Activated T-helper 1 cell treated with Interleukin-2 at 50 U/mL for 16 hours (primary cell): ENCODE data around the gene PIGZ.

ENCODE experiments used
- DNase-seq: peaks from one replicate; pipeline ENCODE4 v3.0.0-alpha.2; 2020; ENCODE audit warnings: low read depth

PIGZ gene

DNA sequence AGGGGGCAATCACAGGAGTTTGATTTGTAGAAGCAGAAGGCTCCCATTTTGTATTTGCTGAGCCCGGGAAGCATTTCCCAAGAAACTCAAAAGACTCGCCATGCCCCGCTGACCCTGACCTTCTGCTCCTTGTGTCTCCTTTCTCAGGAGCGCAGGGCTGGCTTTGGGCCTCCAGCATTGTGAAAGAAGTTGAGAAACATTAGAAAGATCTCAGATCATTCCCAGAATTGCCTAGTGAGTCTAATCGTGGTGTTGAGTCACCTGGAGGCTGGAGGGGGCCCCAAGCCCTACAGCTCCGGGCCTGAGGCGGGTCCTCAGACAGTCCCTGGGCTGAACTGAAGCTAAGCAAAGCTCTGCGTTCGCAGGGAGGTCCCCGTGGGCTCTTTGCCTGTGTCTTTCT, 10.9 kb upstream of the PIGZ start:
- DNase-seq, result no peak

DNA sequence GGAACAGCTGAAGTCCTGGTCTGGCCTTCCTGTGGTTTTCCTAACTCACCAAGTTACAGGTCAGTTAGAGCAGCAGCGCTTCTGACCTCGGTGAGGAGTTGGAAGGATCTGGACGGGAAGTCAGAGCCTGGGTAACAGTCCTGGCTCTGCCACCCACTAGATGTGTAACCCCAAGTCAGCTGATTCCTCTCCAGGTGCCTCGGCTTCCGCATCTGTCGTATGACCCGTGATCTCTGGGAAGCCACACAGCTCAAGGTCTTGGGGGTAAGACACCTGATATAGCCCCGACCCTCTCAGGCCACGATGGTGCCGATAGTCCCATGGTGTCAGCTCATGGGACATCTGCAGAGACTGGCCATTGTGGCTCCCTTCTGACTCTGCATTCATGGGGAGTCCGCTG, 8.3 kb upstream of the PIGZ start:
- DNase-seq, result no peak

DNA sequence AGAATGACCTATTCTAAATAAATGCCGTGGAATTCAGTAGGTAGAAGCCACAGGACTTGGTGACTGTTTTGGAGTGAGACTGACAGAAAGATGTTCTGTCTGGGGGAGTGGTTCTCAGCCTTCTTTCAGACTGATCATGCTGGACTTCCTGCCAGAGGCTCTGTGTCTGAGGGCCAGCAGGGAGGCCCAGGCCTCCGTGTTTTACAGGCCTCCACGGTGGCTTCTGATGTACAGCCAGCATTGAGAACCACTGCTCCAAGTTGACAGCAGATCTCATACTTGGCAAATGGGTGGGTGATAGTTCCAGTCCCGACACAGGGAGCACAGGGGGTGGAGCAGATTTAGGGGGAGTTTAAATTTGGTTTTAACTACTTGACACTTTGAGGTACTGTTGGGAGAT, 6.7 kb upstream of the PIGZ start:
- no peak for DNase-seq

DNA sequence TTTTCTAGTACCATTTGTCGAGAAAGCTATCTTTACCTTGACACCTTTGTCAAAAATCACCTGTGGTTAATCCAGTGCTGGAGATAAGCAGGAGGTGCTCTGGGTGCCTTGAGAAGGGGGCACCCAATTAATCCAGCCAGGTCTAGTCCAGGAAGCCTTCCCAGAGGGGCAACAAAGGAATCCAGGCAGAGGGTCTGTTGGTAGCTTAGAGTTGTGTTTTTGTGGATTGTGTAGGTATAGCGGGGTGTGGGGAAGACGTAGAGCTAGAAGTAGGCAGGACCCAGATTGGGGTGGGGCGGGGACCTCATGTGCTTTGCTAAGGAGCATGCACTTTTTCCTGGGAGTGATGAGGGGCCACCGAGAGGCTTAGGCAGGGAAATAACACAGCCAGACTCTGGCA, 6.0 kb upstream of the PIGZ start:
- DNase-seq, result no peak

DNA sequence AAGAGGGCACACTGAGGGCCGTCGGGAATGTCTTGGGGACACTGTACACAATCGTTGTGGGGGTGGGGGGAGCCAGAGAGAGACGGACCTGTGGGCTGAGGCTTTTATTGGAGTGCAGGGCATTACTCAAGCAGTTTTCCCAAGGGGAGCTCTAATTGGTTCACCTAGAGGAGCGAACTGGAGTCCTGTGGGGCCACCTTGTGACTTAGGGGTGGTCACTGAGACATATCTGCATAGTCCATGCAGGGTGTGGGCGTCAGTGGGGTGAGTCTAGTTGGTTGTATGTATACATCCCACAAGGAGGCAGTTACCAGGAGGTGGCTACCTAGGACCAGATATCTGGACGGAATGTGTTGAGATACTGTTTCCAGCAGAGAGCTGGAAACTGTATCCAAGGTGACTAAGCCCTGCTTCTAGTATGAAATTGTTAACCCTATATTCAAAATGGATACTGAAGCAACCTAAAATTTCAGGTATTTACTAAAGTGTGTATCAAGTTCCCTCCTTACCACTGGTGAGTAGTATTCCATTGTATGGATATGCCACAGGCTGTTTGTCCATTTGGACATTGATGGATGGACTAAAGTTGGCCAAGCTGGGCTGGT, 2.6 kb upstream of the PIGZ start:
- no peak for DNase-seq

DNA sequence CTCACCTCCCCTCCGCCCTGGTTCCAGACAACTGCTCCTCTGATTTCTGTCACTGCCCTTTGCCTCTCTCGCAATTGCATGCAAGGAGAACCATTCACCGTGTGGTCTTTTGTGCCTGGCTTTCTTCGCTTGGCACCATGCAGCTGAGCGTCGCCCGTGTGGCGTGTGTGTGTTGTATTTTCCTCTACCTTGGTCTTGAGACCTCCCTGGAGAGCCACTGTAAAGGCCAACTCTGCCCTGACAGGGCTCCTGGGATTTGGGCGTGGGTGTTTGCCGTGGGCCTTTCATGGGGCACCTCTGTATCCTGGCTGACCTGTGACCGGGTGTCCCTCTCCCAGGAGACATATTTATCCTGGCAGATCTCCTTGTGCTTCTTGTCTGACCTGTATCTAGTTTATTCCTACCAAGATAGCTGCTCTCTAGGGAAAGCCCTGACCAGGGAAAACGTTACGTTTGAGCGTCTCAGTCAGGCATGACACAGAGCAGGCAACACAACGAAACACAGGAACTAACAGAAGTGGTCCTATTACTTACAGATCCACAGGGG, 2.0 kb upstream of the PIGZ start:
- DNase-seq, result no peak

DNA sequence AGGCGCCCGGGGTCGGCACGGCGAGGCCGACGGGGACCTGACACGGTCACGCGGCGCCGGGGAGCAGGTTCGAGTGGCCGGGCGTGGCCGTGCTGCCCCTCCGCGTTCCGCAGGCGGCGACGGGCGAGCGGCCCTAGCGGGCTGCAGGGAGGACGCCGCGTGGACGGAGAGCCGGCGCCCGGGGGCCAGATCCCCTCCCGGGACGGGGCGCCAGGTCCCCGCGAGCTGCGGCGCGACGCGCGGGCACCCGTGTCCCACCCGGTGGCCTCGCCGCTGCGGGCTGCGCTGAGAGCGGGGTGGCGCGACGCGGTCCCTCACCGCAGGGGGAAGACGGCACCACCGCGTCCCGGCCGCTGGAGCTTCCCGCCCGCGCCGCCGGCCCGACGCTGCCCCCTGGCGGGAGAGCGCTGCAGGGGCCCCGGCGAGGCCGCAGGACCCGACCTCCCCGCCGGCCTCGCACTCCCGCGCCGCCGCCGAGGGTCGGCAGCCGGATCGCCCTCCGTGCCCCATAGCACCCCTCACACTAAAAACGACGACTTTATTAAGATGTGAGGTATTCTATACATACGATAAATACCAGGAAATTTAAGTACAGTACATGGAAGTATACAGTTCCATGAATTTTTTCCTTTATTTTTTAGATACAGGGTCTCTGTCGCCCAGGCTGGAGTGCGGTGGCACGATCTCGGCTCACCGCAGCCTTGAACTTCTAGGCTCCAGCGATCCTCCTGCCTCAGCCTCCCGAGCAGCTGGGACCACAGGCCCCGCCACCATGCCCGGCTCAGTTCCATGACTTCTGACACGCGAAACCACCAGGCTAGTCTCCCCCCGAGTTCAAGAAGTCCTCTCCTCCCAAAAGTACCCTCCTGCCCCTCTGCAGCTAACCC, 1.3 kb upstream of the PIGZ start:
- DNase-seq, result peak; percentile 51

DNA sequence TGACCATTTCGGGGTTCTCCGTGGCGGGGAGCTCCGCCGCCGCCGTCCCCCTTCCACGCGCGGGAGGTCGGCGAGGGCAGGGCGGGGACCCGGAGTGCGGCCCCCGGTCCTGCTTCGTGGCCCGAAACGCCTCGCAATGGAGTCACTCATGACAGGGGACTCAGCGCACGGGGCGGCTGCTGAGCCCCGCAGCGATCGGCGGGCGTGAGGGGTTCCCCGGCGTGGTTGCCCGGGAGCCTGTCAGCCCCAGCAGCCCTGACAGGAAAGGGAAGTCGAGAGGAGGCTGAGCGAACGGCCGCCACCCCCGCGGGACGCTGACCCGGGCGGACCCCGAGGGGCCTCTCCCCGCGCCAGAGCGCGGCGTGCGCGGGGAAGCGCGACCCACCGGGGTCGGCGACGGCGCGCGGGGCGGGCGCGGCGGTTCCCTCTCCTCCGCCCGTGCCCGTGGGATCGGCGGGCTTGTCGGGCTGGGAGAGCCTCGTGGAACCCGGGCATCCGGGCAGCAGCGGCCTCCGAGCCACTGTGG, 564 bp upstream of the PIGZ start:
- no peak for DNase-seq

DNA sequence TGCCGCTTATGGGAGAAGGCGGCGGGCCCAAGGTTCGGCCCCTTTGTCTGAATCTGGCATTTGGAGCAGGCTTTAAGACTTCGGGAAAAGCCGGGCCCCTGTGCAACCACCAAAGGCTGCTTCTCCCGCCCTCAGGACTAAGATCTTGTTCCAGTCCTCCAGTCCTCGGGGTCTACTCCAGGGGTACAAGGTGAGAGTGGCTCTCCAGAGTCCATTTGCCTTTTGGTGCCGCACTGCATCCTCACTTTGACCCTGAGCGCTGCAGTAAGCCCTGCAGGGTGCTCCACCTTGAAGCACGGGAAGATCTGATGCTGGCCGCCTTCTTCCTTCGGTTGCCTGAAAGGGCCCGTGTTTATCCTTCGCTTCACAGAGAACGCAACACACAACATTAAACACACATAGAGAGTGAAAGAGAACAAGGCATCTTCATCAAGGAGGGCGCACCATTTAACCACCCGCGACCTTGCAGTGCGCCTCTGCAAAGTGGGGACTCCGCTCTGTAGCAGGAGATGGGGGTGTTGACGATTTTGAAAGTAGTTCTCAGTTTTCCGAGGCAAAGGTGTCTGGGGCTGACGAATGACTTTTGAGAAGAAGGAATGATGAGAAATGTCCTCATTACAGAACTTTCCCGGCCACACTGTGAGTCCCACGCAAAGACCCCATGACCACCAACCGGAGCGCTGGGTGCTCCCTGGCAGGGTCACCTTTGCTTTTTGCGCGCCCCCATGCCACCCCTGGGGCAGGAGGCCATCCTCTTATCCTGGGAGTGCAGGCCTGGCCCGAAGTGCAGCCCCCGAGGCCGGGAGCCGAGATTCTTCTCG, 1.0 kb downstream of the PIGZ start:
- DNase-seq, result no peak

DNA sequence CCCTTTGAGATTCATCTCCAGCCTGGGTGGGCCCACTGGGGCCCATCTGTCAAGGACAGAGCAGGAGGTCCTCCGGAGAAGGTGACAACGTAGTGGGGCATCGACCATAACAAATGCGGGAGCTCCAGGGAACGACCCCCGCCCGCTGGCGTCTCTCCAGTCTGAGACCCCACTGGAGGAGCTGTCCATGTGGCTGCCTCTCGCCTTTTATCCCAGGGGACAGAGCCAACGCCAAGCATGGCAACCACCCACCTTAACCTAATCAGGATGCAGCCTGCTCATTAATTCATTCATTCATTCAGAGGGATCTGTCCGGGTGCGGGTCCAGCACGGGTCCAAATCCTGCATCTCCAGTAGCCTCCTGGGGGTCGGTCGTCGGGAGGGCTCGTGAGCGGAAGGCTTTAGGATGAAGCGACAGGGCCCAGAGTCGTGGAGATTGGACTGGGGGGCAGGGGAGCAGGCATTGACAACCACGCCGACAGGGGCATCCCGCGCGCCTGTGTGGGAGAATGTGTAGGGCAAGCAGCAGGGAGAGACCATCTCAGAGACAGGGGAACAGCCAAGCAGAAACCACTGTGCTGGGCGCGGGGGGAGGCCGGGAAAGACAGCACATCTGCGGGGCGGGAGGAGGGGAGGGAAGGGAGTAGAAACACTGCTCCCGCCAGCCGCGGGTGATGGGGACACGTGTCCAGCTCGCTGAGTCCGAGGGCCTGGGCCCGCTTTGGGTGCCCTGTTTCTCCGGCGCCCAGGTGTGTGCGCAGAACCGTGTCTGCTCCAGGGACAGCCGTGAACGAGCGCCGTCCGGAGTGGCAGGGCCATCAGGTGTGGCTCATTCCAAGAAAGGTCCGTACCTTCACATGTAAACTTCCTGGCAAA, 1.9 kb downstream of the PIGZ start:
- no peak for DNase-seq

DNA sequence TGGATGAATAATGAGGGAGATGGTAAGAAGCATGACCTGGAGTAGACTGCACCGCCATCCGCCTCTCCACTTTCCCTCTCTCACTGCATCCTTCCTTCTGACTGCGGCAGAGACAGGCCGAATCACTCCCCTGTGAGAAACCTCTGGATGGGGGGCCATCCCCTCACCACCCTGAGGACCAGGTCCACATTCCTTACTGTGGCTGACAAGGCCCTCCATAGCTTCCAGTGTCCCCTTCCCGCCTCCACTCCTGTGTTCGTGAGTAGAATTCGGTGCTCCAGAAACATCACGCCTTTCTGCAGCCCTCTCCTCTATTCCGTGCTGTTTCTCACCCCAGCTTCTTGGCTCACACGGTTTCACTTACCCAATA, 2.8 kb downstream of the PIGZ start:
- DNase-seq, result no peak

DNA sequence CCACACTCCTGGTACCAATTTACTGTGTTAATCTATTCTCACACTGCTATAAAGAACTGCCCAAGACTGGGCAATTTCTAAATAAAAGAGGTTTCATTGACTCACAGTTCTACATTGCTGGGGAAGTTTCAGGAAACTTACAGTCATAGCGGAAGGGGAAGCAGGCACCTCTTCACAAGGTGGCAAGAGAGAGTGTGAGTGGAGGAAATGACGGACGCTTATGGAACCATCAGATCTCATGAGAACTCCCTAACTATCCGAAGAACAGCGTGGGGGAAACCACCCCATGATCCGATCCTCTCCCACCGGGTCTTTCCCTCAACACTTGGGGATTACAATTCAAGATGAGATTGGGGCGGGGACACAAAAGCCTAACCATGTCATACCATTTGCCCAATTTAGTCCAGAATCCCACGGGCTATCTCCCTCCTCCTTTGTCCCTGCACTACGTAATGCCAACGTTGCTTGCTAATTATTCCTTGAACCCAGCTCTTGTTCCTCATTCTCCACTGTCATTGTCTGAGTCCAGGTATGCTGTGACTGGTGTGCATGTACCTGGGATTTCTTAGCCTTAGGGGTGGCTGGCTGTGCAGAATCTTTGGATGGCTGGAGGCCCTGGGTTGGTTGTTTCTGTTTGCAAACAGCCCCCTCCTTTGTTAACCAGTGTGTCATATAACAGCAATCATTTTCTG, 3.4 kb downstream of the PIGZ start:
- DNase-seq, result no peak

DNA sequence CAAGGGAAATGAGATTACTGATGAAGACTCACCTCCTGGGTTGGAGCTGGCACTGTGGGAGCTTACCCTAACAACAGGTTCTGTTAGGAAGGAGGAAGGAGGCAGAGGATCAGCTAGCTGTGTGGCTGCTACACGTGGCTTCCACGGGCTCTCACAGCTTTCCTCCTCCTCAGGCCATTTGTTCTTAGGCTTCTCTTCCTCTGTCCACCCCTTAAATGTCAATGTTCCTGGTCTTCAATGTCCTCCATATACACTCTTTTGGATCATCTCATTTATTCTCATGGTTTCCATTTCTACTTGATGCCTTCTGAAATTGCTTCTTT, 5.0 kb downstream of the PIGZ start:
- no peak for DNase-seq

DNA sequence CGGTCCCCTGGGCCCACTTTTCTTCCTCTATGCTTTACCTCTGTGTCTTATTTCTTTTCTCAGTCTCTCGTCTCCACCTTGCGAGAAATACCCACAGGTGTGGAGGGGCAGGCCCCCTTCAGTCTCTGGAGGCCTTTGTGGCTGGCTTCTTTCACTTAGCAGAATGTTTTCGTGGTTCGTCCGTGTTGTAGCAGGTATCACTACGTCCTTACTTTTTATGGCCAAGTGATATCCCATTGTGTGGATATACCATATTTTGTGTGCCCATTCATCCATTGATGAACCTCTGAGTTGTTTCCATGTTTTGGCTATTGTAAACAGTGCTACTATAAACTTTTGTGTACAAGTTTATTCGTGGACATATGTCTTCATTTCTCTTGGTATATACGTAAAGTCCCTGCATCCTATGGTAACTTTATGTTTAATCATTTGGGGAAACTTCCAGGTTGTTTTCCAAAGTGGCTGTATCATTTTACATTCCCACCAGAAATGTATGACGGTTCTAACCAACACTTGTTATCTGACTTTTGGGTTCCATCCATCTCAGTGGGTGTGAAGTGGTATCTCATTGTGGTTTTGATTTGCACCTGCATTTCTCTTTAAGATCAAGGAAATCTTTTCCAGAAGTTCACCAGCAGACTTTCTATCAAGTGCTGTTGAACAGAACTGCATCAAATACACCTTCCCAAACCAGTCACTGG, 5.6 kb downstream of the PIGZ start:
- no peak for DNase-seq

DNA sequence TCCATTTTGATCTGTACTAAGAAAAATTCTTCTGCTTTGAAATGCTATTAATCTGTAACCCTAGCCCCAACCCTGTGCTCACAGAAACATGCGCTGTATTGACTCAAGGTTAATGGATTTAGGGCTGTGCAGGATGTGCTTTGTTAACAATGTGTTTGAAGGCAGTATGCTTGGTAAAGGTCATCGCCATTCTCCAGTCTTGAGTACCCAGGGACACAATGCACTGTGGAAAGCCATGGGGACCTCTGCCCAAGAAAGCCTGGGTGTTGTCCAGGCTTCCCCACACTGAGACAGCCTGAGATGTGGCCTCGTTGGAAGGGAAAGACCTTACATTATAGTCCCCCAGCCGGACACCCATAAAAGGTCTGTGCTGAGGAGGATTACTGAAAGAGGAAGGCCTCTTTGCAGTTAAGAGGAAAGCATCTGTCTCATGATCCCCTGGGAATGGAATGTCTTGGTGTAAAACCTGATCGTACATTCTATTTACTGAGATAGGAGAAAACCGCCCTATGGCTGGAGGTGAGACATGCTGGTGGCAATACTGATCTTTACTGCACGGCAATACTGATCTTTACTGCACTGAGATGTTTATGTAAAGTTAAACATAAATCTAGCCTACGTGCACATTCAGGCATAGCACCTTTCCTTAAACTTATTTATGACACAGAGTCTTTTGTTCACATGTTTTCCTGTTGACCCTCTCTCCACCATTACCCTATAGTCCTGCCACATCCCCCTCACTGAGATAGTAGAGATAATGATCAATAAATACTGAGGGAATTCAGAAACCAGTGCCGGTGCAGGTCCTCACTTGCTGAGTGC, 6.3 kb downstream of the PIGZ start:
- no peak for DNase-seq

DNA sequence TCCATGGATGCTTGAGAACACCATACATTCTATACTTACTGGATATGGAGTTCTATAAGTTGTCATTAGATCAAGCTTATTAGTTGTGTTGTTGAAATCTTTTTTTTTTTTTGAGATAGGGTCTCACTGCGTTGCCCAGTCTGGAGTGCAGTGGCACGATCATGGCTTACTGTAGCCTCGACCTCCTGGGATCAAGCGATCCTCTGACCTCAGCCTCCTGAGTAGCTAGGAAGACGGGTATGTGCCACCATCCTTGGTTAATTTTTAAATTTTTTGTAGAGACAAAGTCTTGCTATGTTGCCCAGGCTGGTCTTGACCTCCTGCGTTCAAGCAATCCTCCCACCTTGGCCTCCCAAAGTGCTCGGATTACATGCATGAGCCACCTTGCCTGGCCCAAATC, 13.8 kb downstream of the PIGZ start:
- DNase-seq, result no peak

DNA sequence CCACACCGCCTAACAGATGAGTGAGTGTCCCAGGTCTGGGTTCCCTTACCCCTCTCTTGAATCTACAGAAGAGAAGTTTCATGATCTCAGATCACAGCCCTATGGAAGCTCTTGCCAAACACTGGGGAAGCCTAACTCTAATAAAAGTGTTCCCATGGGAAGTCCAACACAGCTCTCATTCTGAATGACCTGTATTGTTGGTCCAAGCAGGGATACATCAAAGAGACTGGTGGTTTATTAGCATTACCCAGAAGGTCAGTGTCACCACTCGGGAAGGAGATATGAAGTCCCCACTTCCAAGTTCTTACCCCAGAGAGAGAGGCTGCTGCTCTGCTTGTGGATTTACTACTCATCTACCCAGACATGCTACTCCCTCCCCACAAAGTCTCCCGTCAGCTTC, 17.3 kb downstream of the PIGZ start:
- no peak for DNase-seq

DNA sequence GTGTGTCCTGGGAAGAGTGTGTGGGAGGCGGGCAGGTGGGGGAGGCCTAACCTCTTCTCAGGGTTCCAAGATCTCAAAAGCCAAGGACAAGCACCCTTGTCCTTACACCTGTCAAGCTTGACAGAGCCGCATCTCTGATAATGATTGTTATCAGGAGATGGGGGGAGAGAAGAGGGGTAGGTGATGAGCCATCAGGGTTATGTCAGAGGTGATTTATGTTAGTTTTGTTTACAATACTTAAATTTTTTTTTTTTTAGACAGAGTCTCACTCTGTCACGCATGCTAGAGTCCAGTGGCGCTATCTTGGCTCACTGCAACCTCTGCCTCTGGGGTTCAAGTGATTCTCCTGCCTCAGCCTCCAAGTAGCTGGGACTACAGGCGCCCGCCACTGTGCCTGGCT, 18.9 kb downstream of the PIGZ start:
- DNase-seq, result no peak

DNA sequence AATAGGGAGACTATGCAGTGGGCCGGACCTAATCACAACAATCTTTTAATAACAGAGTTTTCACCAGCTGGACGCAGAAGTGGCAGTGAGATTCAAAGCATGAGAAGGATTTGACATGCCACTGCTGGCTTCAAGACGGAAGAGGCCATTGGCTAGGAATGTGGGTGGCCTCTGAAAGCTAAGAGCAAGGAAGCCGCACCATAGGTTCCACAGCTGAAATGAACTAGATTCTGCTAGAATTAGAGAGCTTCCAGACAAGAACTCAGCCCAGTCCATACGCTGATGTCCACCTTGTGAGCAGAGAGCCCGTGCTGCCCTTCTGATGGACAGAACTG, 19.4 kb downstream of the PIGZ start:
- no peak for DNase-seq
